K562 (cell line): ENCODE data around the gene EGFL7. TPM values are rescaled to one million over a fixed set of nuclear protein-coding genes. Genes with fewer than 3 reads are reported as not detected.

ENCODE experiments used
- DACH1 ChIP-seq: fragments of 450-650 bp; IDR thresholded peaks from 2 replicates; pipeline ENCODE4 v1.6.1; 2018; ENCODE audit not compliant: partially characterized antibody
- ELF4 ChIP-seq: fragments of 450-650 bp; formaldehyde crosslinking; IDR thresholded peaks from 2 replicates; pipeline ENCODE4 v1.4.0; 2022; ENCODE audit warnings: missing genetic modification characterization
- JUN ChIP-seq, 2 experiments: sonication (generic) in 1 of 2; formaldehyde crosslinking in 1 of 2; IDR thresholded peaks; 2 replicates each; pipeline versions ENCODE4 v1.6.1 to v1.8.0; 2012 to 2022; ENCODE audit warnings: borderline replicate concordance in 2 of 2, mild to moderate bottlenecking in 2 of 2, improper control_type of control experiment in 1 of 2, low read depth in 1 of 2, low read length in 1 of 2, missing genetic modification reagents in 1 of 2
- RAD51 ChIP-seq: fragments of 450-650 bp; IDR thresholded peaks from 2 replicates; pipeline ENCODE4 v1.7.1; 2016; ENCODE audit warnings: low read depth, mild to moderate bottlenecking, borderline replicate concordance
- ZKSCAN1 ChIP-seq: fragments of 150-350 bp; IDR thresholded peaks from 2 replicates; pipeline ENCODE4 v1.6.1; 2016; ENCODE audit warnings: low read depth, low read length
- ZNF445 ChIP-seq: fragments of 250-450 bp; sonication (Bioruptor Pico); IDR thresholded peaks from 2 replicates; pipeline ENCODE4 v1.4.0; 2020; ENCODE audit warnings: low read depth, mild to moderate bottlenecking, moderate library complexity
- polyA plus RNA-seq, 8 experiments: library from polyadenylated mRNA; depleted of rRNA in 4 of 8; stranded (reverse) in 5 of 8; unstranded in 3 of 8; fragments of >200 nt; fragmentation: Nextera tagmentation in 2 of 8; fragmentation: Illumina TruSeq in 1 of 8; extraction: Ambion mirVana in 2 of 8; extraction: Trizol in 1 of 8; gene quantifications; 2 replicates each; pipeline versions ENCODE4 v1.2.1 to v1.2.3, GENCODE V29; 2011 to 2014; ENCODE audit warnings: inconsistent platforms in 1 of 8, missing spikeins in 1 of 8
- total RNA-seq, 7 experiments: library from RNA; depleted of rRNA in 6 of 7; stranded (reverse); fragments of >200 nt in 6 of 7; fragmentation: Illumina TruSeq in 2 of 7; extraction: Trizol in 2 of 7; gene quantifications; 2 replicates each; pipeline versions ENCODE4 v1.2.1 to v1.2.3, GENCODE V29; 2011 to 2021; ENCODE audit warnings: low replicate concordance in 1 of 7
- TF ChIP-seq, protein P1 (sequence below): sonication (generic); formaldehyde crosslinking; IDR thresholded peaks from 2 replicates; pipeline ENCODE4 v1.9.0; 2022; ENCODE audit warnings: mild to moderate bottlenecking, missing genetic modification reagents
- TF ChIP-seq, protein P2 (sequence below): fragments of 450-650 bp; IDR thresholded peaks from 2 replicates; pipeline ENCODE4 v1.6.1; 2016; ENCODE audit warnings: borderline replicate concordance
- TF ChIP-seq, protein P3 (sequence below): sonication (generic); formaldehyde crosslinking; IDR thresholded peaks from 2 replicates; pipeline ENCODE4 v1.5.0; 2020; ENCODE audit warnings: missing genetic modification reagents
- TF ChIP-seq, protein P4 (sequence below): sonication (generic); formaldehyde crosslinking; IDR thresholded peaks from 2 replicates; pipeline ENCODE4 v1.8.0; 2022; ENCODE audit warnings: mild to moderate bottlenecking, missing genetic modification reagents

The EGFL7 gene
- total and polyA plus RNA-seq, 9 of the 15 experiments (the other 6 are each of a cell fraction or from before 2014, with no cell fraction given), result 1.5 to 286 (median 55.5) TPM

DNA sequence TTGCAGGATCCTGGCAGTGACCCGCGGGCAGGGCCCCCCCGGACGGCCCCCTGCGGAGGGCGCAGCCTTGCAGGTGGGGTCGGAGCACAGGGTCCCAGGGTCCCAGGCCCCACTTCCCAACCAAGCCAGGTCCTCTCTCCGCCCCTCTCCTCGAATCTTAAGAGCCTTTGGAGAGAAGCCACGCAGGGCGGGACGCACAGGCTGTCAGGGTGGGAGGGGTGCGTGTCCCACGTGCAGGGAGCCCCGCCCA, 18.4 kb upstream of the EGFL7 start (continued):
- TF ChIP-seq, protein P1, sequence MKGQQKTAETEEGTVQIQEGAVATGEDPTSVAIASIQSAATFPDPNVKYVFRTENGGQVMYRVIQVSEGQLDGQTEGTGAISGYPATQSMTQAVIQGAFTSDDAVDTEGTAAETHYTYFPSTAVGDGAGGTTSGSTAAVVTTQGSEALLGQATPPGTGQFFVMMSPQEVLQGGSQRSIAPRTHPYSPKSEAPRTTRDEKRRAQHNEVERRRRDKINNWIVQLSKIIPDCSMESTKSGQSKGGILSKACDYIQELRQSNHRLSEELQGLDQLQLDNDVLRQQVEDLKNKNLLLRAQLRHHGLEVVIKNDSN (CRISPR knock-in tag), result peak; percentile 88
- TF ChIP-seq ZNF445 (CRISPR knock-in tag) (0 out of 2 replicates have a peak, but pooled peaks have one; percentile 11), ELF4 (CRISPR knock-in tag) (no peak), ZKSCAN1 (no peak), RAD51 (peak; percentile 31; the same call in 1 of the 2 replicates), JUN (IDR thresholded peaks at IDR 0.05; ENCODE audit: borderline replicate concordance, low read depth, low read length) (0 out of 2 replicates have a peak, but pooled peaks have one; percentile 44), JUN (CRISPR knock-in tag; IDR thresholded peaks at IDR 0.05; ENCODE audit: borderline replicate concordance) (no peak), DACH1 (no peak)
- TF ChIP-seq, protein P2, sequence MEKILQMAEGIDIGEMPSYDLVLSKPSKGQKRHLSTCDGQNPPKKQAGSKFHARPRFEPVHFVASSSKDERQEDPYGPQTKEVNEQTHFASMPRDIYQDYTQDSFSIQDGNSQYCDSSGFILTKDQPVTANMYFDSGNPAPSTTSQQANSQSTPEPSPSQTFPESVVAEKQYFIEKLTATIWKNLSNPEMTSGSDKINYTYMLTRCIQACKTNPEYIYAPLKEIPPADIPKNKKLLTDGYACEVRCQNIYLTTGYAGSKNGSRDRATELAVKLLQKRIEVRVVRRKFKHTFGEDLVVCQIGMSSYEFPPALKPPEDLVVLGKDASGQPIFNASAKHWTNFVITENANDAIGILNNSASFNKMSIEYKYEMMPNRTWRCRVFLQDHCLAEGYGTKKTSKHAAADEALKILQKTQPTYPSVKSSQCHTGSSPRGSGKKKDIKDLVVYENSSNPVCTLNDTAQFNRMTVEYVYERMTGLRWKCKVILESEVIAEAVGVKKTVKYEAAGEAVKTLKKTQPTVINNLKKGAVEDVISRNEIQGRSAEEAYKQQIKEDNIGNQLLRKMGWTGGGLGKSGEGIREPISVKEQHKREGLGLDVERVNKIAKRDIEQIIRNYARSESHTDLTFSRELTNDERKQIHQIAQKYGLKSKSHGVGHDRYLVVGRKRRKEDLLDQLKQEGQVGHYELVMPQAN, result no peak
- TF ChIP-seq, protein P3, sequence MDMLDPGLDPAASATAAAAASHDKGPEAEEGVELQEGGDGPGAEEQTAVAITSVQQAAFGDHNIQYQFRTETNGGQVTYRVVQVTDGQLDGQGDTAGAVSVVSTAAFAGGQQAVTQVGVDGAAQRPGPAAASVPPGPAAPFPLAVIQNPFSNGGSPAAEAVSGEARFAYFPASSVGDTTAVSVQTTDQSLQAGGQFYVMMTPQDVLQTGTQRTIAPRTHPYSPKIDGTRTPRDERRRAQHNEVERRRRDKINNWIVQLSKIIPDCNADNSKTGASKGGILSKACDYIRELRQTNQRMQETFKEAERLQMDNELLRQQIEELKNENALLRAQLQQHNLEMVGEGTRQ, result peak; percentile 82
- TF ChIP-seq, protein P4, sequence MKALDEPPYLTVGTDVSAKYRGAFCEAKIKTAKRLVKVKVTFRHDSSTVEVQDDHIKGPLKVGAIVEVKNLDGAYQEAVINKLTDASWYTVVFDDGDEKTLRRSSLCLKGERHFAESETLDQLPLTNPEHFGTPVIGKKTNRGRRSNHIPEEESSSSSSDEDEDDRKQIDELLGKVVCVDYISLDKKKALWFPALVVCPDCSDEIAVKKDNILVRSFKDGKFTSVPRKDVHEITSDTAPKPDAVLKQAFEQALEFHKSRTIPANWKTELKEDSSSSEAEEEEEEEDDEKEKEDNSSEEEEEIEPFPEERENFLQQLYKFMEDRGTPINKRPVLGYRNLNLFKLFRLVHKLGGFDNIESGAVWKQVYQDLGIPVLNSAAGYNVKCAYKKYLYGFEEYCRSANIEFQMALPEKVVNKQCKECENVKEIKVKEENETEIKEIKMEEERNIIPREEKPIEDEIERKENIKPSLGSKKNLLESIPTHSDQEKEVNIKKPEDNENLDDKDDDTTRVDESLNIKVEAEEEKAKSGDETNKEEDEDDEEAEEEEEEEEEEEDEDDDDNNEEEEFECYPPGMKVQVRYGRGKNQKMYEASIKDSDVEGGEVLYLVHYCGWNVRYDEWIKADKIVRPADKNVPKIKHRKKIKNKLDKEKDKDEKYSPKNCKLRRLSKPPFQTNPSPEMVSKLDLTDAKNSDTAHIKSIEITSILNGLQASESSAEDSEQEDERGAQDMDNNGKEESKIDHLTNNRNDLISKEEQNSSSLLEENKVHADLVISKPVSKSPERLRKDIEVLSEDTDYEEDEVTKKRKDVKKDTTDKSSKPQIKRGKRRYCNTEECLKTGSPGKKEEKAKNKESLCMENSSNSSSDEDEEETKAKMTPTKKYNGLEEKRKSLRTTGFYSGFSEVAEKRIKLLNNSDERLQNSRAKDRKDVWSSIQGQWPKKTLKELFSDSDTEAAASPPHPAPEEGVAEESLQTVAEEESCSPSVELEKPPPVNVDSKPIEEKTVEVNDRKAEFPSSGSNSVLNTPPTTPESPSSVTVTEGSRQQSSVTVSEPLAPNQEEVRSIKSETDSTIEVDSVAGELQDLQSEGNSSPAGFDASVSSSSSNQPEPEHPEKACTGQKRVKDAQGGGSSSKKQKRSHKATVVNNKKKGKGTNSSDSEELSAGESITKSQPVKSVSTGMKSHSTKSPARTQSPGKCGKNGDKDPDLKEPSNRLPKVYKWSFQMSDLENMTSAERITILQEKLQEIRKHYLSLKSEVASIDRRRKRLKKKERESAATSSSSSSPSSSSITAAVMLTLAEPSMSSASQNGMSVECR (CRISPR knock-in tag), result no peak
